ENCODE results near the gene RAD51B.

The RAD51B gene

DNA sequence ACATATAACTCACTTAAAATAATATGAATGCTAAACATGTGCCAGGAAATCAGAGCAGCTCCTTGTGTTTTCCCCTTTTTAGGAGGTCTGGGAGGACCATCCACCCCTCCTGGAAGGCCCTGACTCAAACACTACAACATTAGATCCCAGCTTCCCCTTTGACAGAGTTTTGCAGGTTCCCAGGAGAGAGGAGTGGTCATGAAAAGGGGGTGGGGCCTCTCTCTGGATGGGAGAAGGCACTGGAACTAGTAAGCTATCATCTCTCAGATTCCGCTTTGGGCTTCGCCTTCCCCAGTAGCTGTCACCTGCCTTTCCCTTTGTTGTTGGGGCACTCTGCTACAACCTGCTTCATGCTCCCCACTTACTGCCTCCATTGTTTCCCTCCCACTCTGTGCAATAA is 824.1 kb downstream of the RAD51B start:
- POLR2A ChIA-PET: no interaction called here
- Histone ChIP-seq H3K27ac (ENCODE audit: extremely low read depth, low read depth, low read length) (no peak overlapping the region), H3K4me3 (ENCODE audit: low read depth, low read length) (no peak overlapping the region), H3K4me1 (ENCODE audit: control insufficient read depth, insufficient read depth, low read length) (no peaks in the 10 kb centered on the region), H3K36me3 (ENCODE audit: control insufficient read depth in 2 of 2, insufficient read depth in 1 of 2, low read length in 2 of 2) (no peaks in the 10 kb centered on the region), H3K9me3 (ENCODE audit: control insufficient read depth, insufficient read depth, low read depth, low read length) (no peaks in the 10 kb centered on the region; the same call in 1 of the 2 replicates)
- CTCF ChIA-PET: interaction anchor here (0.6 kb wide), 1 partner anchor 14 kb away, joined by 3 read pairs; no protein-coding TSS in a partner anchor
- no peak for TF ChIP-seq ZIC2 (tag by site-specific recombination; IDR thresholded peaks at IDR 0.05)
- TF ChIP-seq ZNF555 (tag by site-specific recombination; conservative IDR thresholded peaks at IDR 0.05): no peak
- TF ChIP-seq, protein P1, sequence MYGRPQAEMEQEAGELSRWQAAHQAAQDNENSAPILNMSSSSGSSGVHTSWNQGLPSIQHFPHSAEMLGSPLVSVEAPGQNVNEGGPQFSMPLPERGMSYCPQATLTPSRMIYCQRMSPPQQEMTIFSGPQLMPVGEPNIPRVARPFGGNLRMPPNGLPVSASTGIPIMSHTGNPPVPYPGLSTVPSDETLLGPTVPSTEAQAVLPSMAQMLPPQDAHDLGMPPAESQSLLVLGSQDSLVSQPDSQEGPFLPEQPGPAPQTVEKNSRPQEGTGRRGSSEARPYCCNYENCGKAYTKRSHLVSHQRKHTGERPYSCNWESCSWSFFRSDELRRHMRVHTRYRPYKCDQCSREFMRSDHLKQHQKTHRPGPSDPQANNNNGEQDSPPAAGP (tag by site-specific recombination; IDR thresholded peaks at IDR 0.05): no peak
- no peak for TF ChIP-seq ZNF768 (tag by site-specific recombination; IDR thresholded peaks at IDR 0.05)
- TF ChIP-seq ZNF423 (tag by site-specific recombination; IDR thresholded peaks at IDR 0.05): no peak
- TF ChIP-seq, protein P2, sequence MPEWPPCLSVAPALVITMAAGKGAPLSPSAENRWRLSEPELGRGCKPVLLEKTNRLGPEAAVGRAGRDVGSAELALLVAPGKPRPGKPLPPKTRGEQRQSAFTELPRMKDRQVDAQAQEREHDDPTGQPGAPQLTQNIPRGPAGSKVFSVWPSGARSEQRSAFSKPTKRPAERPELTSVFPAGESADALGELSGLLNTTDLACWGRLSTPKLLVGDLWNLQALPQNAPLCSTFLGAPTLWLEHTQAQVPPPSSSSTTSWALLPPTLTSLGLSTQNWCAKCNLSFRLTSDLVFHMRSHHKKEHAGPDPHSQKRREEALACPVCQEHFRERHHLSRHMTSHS (tag by site-specific recombination; IDR thresholded peaks at IDR 0.05): no peak
- TF ChIP-seq ZBTB10 (tag by site-specific recombination; IDR thresholded peaks at IDR 0.05): no peak
- TF ChIP-seq SCRT2 (tag by site-specific recombination; IDR thresholded peaks at IDR 0.05): no peak
- no peak for TF ChIP-seq ZSCAN16 (tag by site-specific recombination; IDR thresholded peaks at IDR 0.05)
- no peak for TF ChIP-seq KLF9 (tag by site-specific recombination; IDR thresholded peaks at IDR 0.05; ENCODE audit: low read depth)
- TF ChIP-seq ZNF23 (tag by site-specific recombination; IDR thresholded peaks at IDR 0.05; ENCODE audit: borderline replicate concordance): no peak
- TF ChIP-seq, protein P3, sequence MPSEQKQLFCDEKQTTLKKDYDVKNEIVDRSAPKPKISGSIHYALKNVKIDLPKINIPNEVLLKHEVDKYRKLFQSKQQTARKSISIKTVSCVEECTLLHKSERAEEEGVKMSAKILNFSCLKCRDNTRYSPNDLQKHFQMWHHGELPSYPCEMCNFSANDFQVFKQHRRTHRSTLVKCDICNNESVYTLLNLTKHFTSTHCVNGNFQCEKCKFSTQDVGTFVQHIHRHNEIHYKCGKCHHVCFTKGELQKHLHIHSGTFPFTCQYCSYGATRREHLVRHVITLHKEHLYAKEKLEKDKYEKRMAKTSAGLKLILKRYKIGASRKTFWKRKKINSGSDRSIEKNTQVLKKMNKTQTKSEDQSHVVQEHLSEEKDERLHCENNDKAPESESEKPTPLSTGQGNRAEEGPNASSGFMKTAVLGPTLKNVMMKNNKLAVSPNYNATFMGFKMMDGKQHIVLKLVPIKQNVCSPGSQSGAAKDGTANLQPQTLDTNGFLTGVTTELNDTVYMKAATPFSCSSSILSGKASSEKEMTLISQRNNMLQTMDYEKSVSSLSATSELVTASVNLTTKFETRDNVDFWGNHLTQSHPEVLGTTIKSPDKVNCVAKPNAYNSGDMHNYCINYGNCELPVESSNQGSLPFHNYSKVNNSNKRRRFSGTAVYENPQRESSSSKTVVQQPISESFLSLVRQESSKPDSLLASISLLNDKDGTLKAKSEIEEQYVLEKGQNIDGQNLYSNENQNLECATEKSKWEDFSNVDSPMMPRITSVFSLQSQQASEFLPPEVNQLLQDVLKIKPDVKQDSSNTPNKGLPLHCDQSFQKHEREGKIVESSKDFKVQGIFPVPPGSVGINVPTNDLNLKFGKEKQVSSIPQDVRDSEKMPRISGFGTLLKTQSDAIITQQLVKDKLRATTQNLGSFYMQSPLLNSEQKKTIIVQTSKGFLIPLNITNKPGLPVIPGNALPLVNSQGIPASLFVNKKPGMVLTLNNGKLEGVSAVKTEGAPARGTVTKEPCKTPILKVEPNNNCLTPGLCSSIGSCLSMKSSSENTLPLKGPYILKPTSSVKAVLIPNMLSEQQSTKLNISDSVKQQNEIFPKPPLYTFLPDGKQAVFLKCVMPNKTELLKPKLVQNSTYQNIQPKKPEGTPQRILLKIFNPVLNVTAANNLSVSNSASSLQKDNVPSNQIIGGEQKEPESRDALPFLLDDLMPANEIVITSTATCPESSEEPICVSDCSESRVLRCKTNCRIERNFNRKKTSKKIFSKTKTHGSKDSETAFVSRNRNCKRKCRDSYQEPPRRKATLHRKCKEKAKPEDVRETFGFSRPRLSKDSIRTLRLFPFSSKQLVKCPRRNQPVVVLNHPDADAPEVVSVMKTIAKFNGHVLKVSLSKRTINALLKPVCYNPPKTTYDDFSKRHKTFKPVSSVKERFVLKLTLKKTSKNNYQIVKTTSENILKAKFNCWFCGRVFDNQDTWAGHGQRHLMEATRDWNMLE (tag by site-specific recombination; conservative IDR thresholded peaks at IDR 0.05; ENCODE audit: low read depth): no peak
- no peak for TF ChIP-seq ZNF843 (tag by site-specific recombination; IDR thresholded peaks at IDR 0.05)
- TF ChIP-seq OSR2 (tag by site-specific recombination; IDR thresholded peaks at IDR 0.05): no peak
- no peak for TF ChIP-seq EGR2 (tag by site-specific recombination; IDR thresholded peaks at IDR 0.05; ENCODE audit: low read depth)
- TF ChIP-seq, protein P4, sequence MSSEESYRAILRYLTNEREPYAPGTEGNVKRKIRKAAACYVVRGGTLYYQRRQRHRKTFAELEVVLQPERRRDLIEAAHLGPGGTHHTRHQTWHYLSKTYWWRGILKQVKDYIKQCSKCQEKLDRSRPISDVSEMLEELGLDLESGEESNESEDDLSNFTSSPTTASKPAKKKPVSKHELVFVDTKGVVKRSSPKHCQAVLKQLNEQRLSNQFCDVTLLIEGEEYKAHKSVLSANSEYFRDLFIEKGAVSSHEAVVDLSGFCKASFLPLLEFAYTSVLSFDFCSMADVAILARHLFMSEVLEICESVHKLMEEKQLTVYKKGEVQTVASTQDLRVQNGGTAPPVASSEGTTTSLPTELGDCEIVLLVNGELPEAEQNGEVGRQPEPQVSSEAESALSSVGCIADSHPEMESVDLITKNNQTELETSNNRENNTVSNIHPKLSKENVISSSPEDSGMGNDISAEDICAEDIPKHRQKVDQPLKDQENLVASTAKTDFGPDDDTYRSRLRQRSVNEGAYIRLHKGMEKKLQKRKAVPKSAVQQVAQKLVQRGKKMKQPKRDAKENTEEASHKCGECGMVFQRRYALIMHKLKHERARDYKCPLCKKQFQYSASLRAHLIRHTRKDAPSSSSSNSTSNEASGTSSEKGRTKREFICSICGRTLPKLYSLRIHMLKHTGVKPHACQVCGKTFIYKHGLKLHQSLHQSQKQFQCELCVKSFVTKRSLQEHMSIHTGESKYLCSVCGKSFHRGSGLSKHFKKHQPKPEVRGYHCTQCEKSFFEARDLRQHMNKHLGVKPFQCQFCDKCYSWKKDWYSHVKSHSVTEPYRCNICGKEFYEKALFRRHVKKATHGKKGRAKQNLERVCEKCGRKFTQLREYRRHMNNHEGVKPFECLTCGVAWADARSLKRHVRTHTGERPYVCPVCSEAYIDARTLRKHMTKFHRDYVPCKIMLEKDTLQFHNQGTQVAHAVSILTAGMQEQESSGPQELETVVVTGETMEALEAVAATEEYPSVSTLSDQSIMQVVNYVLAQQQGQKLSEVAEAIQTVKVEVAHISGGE (tag by site-specific recombination; conservative IDR thresholded peaks at IDR 0.05; ENCODE audit: low read depth): no peak
- no peak for TF ChIP-seq ZNF664 (tag by site-specific recombination; IDR thresholded peaks at IDR 0.05)
- TF ChIP-seq ZNF639 (tag by site-specific recombination; IDR thresholded peaks at IDR 0.05): no peak
- TF ChIP-seq ZNF335 (tag by site-specific recombination; conservative IDR thresholded peaks at IDR 0.05): no peak

Measured in HEK293 (cell line).